HepG2 (cell line): ENCODE results near the gene CCT3. TPM values are rescaled to one million over a fixed set of nuclear protein-coding genes. Genes with fewer than 3 reads are reported as not detected.

Experiments
- ATF1 ChIP-seq: IDR thresholded peaks from 2 replicates; pipeline ENCODE4 v1.6.1; 2016; ENCODE audit warnings: mild to moderate bottlenecking, control low read depth
- CCDC6 ChIP-seq: sonication (generic); formaldehyde crosslinking; IDR thresholded peaks from 2 replicates; pipeline ENCODE4 v1.8.1; 2022; ENCODE audit warnings: mild to moderate bottlenecking, missing genetic modification reagents, moderate library complexity
- GLMP ChIP-seq: sonication (generic); formaldehyde crosslinking; IDR thresholded peaks from 2 replicates; pipeline ENCODE4 v1.9.0; 2021; ENCODE audit warnings: missing genetic modification reagents, mild to moderate bottlenecking, borderline replicate concordance
- JARID2 ChIP-seq: sonication (generic); formaldehyde crosslinking; IDR thresholded peaks from 2 replicates; pipeline ENCODE4 v1.8.1; 2023; ENCODE audit warnings: missing genetic modification reagents, inconsistent platforms; ENCODE audit not compliant: insufficient replicate concordance
- MAFF ChIP-seq: IDR thresholded peaks from 2 replicates; pipeline ENCODE4 v1.6.1; 2011; ENCODE audit warnings: low read depth, low read length, improper control_type of control experiment
- MED8 ChIP-seq: sonication (generic); formaldehyde crosslinking; IDR thresholded peaks from 2 replicates; pipeline ENCODE4 v1.8.1; 2023; ENCODE audit warnings: mild to moderate bottlenecking, missing genetic modification reagents; ENCODE audit not compliant: insufficient replicate concordance
- MIER3 ChIP-seq: IDR thresholded peaks from 2 replicates; pipeline ENCODE4 v1.6.1; 2016; ENCODE audit warnings: missing compliant biosample characterization, borderline replicate concordance
- NCOA5 ChIP-seq: sonication (generic); formaldehyde crosslinking; IDR thresholded peaks from 2 replicates; pipeline ENCODE4 v1.4.0; 2020; ENCODE audit warnings: missing genetic modification reagents
- SP2 ChIP-seq: sonication (generic); formaldehyde crosslinking; IDR thresholded peaks from 2 replicates; pipeline ENCODE4 v1.5.1; 2020; ENCODE audit warnings: mild to moderate bottlenecking, missing genetic modification reagents
- TBL1XR1 ChIP-seq: fragments of 150-350 bp; IDR thresholded peaks from 2 replicates; pipeline ENCODE4 v1.6.1; 2014; ENCODE audit warnings: borderline replicate concordance, low read length; ENCODE audit not compliant: partially characterized antibody
- U2AF1 ChIP-seq: fragments of 200-400 bp; formaldehyde crosslinking; optimal IDR thresholded peaks from 2 replicates; pipeline ENCODE3; 2017; ENCODE audit warnings: mild to moderate bottlenecking, low read depth, low read length
- ZFP41 ChIP-seq: sonication (generic); formaldehyde crosslinking; IDR thresholded peaks from 2 replicates; pipeline ENCODE4 v1.4.0; 2020; ENCODE audit warnings: mild to moderate bottlenecking, missing genetic modification reagents, borderline replicate concordance
- ZNF143 ChIP-seq: sonication (generic); formaldehyde crosslinking; IDR thresholded peaks from 2 replicates; pipeline ENCODE4 v1.4.0; 2020; ENCODE audit warnings: missing genetic modification reagents
- ZNF343 ChIP-seq: sonication (generic); formaldehyde crosslinking; IDR thresholded peaks from 2 replicates; pipeline ENCODE4 v1.4.0; 2020; ENCODE audit warnings: mild to moderate bottlenecking, missing genetic modification reagents
- ZNF446 ChIP-seq: sonication (generic); formaldehyde crosslinking; IDR thresholded peaks from 2 replicates; pipeline ENCODE4 v1.5.0; 2020; ENCODE audit warnings: mild to moderate bottlenecking, missing genetic modification reagents
- ZNF503 ChIP-seq: sonication (generic); formaldehyde crosslinking; IDR thresholded peaks from 2 replicates; pipeline ENCODE4 v1.4.0; 2020; ENCODE audit warnings: missing genetic modification reagents
- ZNF572 ChIP-seq: sonication (generic); formaldehyde crosslinking; IDR thresholded peaks from 2 replicates; pipeline ENCODE4 v1.5.1; 2020; ENCODE audit warnings: mild to moderate bottlenecking, missing genetic modification reagents
- ZNF660 ChIP-seq: sonication (generic); formaldehyde crosslinking; IDR thresholded peaks from 2 replicates; pipeline ENCODE4 v1.5.1; 2020; ENCODE audit warnings: mild to moderate bottlenecking, low read depth, missing genetic modification reagents, borderline replicate concordance
- ZNF687 ChIP-seq: sonication (generic); formaldehyde crosslinking; IDR thresholded peaks from 2 replicates; pipeline ENCODE4 v1.5.1; 2020; ENCODE audit warnings: mild to moderate bottlenecking, missing genetic modification reagents, moderate library complexity
- ZNF724P ChIP-seq: sonication (generic); formaldehyde crosslinking; IDR thresholded peaks from 2 replicates; pipeline ENCODE4 v1.8.0; 2022; ENCODE audit warnings: missing genetic modification reagents, borderline replicate concordance
- ZNF792 ChIP-seq: IDR thresholded peaks from 2 replicates; pipeline ENCODE4 v1.6.1; 2016
- ZNF850 ChIP-seq: sonication (generic); formaldehyde crosslinking; conservative IDR thresholded peaks from 2 replicates; pipeline ENCODE4 v1.9.0; 2021; ENCODE audit warnings: mild to moderate bottlenecking, missing genetic modification reagents
- polyA plus RNA-seq, 8 experiments: library from polyadenylated mRNA; depleted of rRNA in 3 of 8; stranded (reverse) in 7 of 8; unstranded in 1 of 8; fragments of >200 nt; fragmentation: Illumina TruSeq in 4 of 8; extraction: Trizol in 4 of 8; gene quantifications; 2 replicates each; pipeline versions ENCODE4 v1.2.1 to v1.2.3, GENCODE V29; 2011 to 2016; ENCODE audit warnings: low read depth in 4 of 8, missing spikeins in 1 of 8, mixed read lengths in 1 of 8; ENCODE audit not compliant: insufficient read depth in 1 of 8
- total RNA-seq, 5 experiments: library from RNA; depleted of rRNA; stranded (reverse); fragments of >200 nt; fragmentation: Illumina TruSeq; extraction: Trizol; gene quantifications; 2 replicates each; pipeline ENCODE4 v1.2.3, GENCODE V29; 2016; ENCODE audit warnings: low read depth in 1 of 5

Gene CCT3
- total and polyA plus RNA-seq, 2 of the 13 experiments (the other 11 are each of a cell fraction or from before 2014, with no cell fraction given): 319 to 615 TPM

GRCh38 chr1:156367383-156368156, 29.5 kb upstream of the CCT3 start (continued):
- peak; percentile 27 for TF ChIP-seq MED8 (CRISPR knock-in tag)
- no peak for TF ChIP-seq ZNF503 (CRISPR knock-in tag)
- no peak for TF ChIP-seq ZNF572 (CRISPR knock-in tag)
- TF ChIP-seq U2AF1: no peak
- TF ChIP-seq ZNF792 (CRISPR knock-in tag): no peak
- 0 out of 2 replicates have a peak, but pooled peaks have one; percentile 37 for TF ChIP-seq ZNF724P (CRISPR knock-in tag)
- TF ChIP-seq SP2 (CRISPR knock-in tag): no peak
- TF ChIP-seq JARID2 (CRISPR knock-in tag): no peak
- TF ChIP-seq ZNF143 (CRISPR knock-in tag): no peak
- no peak for TF ChIP-seq ZNF343
- TF ChIP-seq CCDC6 (CRISPR knock-in tag): no peak
- no peak for TF ChIP-seq MIER3 (CRISPR knock-in tag)
- TF ChIP-seq ATF1 (CRISPR knock-in tag): no peak
- no peak for TF ChIP-seq ZNF446
- TF ChIP-seq ZNF660 (CRISPR knock-in tag): no peak
- no peak for TF ChIP-seq ZFP41 (CRISPR knock-in tag)
- no peak for TF ChIP-seq ZNF850
- TF ChIP-seq ZNF687: no peak; the same call in none of the 2 replicates
- no peak for TF ChIP-seq NCOA5
- TF ChIP-seq MAFF: no peak
- no peak for TF ChIP-seq TBL1XR1
- no peak for TF ChIP-seq GLMP (CRISPR knock-in tag)
